NCI-H69 (cell line): ENCODE results near the gene MAPK4.

Experiments
- DNase-seq: peaks from one replicate; lab custom pipeline; 2025; lab: John Stamatoyannopoulos, UW

The MAPK4 gene

GRCh38 chr18:50721451-50722120, 161.7 kb downstream of the MAPK4 start:
- peak; percentile 92 for DNase-seq

DNA sequence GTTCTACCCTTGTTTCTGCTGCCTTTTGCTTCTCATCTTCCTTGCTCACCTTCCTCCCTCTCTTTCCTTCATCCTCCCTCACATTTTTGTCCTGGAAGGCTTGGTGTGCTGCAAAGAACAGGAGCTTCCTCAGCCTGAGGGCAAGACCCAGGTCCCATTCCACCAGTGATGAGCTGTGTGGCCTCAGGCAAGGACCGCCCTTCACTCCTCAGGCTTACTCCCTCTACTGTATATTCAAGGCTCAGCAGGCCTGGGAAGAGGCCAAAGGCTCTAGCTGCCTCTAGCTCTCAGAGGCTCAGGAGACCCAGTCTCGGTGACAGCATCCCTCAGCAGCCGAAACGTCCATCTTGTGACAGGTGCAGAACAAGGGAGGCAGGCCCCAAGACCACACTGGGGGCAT, 162.4 kb downstream of the MAPK4 start:
- peak; percentile 58 for DNase-seq

- no peak for DNase-seq
These were observed 164.9 kb downstream of the MAPK4 start for GRCh38 chr18:50724751-50725151.

DNA sequence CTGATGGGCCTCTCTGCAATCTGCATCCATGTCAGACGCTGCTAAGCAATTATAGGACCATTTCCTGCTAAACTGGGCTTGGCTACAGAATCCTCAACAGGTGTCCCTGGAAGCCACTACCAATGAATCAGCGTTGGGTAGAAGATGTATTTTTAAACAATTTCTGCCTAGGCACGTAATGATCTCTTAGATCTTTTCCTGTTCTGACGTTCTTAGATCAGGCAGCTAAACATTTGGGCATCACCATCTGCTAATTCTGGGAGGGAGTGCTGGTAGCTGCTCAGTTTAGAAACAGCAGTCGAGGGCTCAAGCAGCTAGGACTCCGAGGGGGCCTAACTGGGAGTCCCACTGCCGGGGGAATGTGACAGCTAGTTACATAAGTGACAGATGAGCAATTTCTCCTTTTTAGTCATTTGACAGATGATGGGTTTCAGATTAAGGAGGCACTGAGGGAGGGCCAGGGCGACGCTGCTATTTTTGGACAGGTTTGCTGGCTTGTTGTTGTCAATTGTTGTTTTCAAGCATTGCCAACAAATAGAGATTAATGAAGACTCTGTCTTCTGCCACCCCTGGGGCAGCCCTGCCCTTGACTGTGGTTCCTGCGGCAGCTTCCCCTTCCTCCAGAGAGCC, 167.2 kb downstream of the MAPK4 start:
- peak; percentile 35 for DNase-seq

- DNase-seq: peak; percentile 19
These were observed 168.0 kb downstream of the MAPK4 start for GRCh38 chr18:50727721-50728471.

GRCh38 chr18:50729376-50729775, 169.5 kb downstream of the MAPK4 start:
- no peak for DNase-seq

DNA sequence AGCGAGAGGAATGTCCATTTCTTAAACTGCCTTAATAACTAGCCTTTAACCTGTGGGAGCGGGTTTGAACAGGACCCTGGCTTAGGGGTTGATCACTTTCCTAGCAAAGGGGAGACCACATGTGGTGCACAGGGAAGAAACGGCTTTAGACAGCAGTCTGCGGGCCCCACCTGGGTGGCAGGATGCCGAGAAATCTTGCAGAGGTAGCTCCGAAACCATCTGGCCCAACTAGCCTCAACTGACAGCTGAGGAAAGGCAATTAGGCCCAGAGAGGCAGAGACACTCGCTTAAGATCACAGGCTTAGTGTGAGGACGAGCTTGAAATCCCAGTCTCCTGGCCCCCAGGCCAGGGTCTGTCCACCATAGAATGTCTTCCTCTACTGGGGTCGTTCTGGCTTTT, 170.1 kb downstream of the MAPK4 start:
- no peak for DNase-seq

- peak; percentile 87 for DNase-seq
These were observed 174.5 kb downstream of the MAPK4 start for GRCh38 chr18:50734342-50734741.

DNA sequence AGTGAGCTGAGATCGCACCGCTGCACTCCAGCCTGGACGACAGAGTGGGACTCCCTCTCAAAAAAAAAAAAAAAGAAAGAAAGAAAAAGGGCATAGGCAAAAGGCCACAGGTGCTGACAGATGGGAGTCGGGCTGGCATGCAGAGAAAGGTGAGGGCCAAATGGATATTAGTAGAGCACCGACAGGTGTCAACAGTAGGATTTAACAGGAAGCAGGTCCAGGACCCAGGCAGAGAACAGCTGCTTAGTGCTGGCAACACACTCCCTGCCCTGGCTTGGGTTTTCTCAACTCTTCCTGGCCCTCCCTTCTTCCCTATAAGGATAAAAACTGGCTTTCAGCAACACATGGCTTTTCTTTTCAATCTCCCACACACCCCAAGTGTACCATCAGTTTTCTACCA, 175.0 kb downstream of the MAPK4 start:
- peak; percentile 53 for DNase-seq

GRCh38 chr18:50737127-50737526, 177.2 kb downstream of the MAPK4 start:
- DNase-seq: no peak

DNA sequence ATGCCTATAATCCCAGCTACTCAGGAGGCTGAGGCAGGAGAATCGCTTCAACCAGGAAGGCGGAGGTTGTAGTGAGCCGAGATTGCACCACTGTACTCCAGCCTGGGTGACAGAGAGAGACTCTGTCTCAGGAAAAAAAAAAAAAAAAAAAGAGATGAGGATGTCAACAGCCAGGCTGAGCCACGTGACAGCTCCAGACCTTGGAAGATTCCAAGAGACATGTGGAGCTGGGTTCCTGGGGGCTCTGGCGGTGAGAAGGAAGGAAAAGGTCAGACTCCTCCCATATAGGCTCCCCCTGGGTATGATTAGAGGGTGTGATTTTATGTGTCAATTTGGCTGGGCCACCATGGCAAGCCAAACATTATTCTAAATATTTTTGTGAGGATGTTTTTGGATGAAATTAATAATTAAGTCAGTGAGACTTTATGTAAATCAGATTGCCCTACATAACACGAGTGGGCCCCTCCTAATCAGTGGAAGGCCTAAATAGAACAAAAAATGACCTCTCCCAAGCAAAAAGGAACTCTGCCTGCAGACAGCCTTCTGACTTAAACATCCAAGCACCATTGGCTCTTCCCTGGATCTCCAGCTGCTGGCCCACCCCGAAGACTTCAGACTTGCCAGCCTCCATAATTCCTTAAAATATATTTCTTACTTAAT, 178.3 kb downstream of the MAPK4 start:
- DNase-seq: peak; percentile 25

DNA sequence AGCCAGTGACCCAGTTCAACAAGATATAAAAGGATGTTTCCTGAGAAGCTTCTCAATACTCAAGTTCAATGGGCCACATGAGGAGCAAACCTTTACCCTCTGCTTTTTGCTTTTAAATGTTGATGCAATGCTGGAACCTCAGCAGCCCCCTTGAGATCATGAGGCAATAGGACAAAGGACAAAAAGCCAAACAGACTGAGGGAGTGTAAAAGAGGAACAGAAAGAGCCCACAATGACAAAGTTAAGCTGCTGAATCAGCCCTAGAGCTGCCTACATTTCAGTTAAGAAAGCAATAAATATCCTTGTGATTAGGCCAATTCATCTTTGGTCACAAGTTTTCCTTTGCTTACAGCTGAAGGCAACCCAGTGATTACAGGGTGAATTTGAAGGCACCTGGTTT, 183.1 kb downstream of the MAPK4 start:
- no peak for DNase-seq

DNA sequence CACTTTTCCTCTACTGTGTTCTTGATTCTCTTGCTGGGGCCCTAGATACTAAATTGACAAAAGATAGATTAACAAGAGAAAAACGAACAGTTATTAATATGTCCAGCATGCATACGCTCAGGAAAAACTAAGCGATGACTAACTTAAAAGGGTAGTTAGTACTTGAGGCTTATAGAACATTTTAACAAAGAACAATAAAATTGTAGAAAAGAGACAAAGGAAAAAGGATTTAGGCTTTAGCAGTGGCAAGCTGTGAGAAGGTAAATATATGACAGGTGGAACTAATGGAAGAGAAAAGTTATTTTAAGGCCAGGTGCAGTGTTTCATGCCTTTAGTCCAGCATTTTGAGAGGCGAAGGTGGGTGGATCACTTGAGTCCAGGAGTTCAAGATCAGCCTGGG, 184.4 kb downstream of the MAPK4 start:
- no peak for DNase-seq

- no peak for DNase-seq
These were observed 186.1 kb downstream of the MAPK4 start for GRCh38 chr18:50745945-50746344.

DNA sequence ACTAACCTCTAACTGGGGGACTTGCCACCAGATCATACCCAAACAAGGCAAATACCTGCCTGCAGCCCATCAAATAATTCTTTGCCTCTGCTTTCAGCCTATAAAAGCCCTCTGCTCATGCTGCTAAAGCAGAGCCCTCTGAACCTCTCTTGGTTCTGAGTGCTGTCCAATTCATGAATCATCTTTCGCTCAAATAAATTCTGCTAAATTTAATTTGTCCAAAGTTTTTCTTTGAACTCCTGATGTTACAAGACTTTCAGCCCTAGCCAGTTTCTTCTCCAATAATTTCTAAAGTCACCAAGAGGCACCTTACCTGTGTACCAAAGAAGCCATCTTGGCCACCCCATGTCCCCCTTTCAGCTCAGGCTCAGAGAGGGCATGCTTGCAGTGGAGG, 188.0 kb downstream of the MAPK4 start:
- peak; percentile 72 for DNase-seq

GRCh38 chr18:50748243-50749229, 188.6 kb downstream of the MAPK4 start:
- peak; percentile 99 for DNase-seq

- DNase-seq: peak; percentile 73
These were observed 189.5 kb downstream of the MAPK4 start for GRCh38 chr18:50749421-50749820.

DNA sequence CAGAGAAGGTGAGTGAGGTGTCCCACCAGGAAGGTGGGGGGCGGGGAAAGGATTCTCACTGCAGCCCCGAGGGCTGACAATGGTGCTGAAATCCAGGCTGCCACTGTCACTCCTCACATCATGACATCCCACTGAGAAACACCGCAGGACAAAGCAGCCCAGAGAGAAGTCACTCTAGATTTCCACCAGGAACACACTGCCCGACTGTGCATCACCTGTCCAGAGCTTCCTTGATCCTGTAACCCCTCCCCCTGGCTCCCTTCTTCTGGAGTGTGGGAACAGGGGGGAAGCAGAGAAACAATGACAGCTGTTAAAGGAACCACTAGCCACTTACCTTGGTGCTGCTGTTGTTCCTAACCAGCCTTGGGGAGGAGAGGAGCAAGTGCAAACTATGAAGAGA, 190.1 kb downstream of the MAPK4 start:
- peak; percentile 85 for DNase-seq

DNA sequence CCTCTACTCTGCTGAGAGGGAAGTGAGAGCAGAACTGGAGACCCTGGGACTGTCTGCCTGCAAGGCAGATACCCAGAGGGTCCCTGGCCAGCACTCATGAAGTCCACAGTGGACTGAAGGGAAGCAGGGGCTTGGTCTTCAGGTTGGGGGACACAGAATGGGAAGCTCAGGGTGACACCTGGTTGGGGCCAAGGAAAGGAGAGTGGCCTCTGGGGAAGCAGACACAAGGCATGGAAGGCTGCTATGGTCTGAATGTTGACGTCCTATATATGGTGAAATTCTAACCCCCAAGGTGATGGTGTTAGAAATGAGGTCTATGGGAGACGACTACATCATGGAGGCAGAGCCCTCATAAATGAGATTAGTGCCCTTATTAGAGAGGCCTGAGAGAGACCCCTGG, 190.7 kb downstream of the MAPK4 start:
- no peak for DNase-seq

GRCh38 chr18:50751490-50751889, 191.6 kb downstream of the MAPK4 start:
- peak; percentile 97 for DNase-seq

DNA sequence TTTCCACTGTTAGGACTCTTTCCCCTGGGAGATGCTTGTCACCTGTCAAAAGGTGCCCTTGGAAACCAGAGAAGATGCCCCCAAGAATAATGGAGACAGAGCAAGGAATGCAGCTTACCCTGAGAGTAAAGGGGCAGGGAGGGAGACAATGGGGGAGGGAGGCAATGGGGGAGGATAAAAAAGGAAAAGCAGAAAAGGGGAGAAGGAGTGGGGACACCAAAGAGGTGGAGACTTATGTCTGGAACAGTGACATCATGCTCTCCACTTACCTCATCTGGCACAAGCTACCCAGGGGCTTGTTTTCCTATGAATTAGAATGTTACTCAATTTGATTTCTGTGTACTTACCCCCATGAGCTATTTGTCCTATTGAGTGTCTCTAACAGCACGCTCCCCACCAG, 192.1 kb downstream of the MAPK4 start:
- DNase-seq: peak; percentile 92
